ENCODE results near the gene LRRC56. TPM values are rescaled to one million over a fixed set of nuclear protein-coding genes. Genes with fewer than 3 reads are reported as not detected.
A peak's percentile ranks its signal among the peaks of the same experiment; 100 is the strongest.
"Not testable (repeated sequence)": the region's sequence is repeated elsewhere in the genome, so short reads cannot be mapped to it uniquely, and the experiment has no call there.

LRRC56 gene
- total RNA-seq, 1 experiment from 2014 or later, result 0.34 TPM

DNA sequence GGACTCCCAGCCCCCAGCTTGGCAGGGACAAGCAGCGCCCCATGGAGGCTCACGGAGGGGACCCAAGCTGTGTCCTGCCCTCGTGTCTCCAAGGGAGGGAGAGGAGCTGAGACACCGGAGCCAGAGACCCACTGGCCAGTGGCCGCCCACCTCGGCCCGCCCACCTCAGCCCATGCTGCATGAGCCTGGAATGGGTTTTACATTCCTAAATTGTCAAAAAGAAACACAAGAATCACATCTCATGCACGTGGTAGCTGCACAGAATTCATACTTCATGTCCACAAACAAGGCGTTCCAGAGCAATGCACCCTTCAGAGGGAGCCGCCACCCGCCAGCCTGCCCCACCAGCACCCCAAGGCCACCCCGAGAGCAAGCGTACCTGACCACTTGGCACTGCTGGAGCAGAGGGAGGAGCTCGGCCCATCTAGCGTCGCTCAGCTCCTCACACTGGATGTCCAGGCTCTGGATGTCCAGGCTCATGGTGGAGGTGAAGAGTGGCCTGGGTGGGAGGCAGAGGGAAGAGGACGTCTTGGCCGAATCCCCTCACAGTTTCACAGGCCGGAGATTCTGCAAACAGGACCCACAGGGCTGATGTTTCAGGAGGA lies 35.5 kb upstream of the LRRC56 start:
- DNase-seq (ENCODE audit: low read depth), result no peak

DNA sequence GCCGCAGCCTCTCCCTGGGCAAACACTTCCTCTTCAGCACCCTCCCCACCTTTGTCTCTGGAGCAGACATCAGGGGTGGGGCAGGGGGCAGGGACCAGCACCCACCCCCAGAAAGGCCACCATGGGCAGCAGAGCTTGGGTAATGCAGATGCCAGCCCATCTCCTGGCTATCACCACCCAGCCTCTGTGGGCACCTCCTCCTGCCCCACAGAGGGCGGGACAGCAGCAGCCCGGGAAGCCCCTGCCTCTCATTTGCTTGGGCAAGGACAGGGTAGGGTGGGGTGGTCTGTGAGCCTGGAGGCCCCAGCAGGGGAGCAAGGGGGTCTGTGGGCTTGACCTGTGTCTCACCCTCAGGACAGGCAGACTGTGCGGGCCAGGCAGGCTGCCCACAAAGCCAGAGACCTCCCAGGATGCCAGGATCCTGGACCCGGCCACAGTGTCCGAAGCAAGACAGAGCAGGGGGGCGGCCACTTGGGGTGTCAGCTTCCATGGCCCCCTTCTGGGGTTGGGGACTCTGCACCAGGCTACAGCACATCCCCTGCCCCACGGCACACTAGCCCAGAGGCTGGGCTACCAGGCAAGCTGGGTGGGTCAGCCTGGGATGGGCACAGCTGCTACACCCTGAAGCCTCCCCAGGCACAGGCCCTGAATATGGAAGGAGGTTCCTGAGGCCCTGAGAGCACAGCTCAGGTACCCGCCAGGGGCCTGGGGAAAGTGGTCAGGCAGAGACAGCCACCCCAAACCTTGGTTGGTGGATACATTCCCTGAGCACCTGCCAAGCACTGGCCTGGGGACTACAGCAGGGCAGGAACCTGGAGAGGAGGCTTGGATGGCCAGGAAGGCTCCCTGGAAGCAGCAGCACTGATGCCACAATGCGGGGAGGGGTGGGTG lies 34.8 kb upstream of the LRRC56 start:
- DNase-seq (ENCODE audit: low read depth), result no peak

DNA sequence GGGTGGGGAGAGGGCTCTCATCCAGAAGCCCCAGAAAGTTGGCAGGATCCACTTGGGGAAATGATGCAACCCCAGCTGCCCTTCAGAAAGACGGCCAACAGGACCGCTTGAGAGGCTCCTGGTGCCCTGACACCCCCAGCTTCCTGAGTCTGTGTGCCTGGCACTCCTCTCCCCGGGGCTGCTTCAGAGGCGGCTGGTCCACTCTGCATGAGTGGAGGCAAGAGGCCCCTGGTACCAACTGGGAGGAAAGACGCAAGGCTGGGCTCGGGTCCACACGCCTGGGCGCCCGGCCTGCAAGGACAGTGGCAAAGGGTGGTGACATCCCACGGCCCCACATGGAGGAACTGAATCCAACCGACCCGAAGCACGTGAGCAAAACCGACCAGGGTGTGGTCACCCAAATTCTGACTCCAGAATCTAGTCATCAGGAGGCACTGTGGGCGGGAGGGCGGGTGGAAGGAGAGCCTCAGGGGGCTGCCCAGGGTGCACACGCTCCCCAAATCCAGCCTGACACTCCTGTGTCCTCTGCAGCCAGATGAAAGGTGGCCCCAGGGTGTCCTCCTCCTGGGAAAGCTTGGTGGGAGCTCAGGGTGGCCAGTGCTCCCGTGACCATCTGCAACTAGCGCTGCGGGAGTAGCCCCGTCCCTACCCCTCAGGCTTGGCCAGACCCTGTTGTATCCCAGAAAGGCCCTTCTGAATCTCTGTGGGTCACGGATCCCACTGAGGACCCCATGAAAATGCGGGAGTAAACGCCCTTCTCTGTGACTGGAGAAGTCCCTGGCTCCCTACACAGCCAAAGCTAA lies 33.9 kb upstream of the LRRC56 start:
- no peak for DNase-seq (ENCODE audit: low read depth)

DNA sequence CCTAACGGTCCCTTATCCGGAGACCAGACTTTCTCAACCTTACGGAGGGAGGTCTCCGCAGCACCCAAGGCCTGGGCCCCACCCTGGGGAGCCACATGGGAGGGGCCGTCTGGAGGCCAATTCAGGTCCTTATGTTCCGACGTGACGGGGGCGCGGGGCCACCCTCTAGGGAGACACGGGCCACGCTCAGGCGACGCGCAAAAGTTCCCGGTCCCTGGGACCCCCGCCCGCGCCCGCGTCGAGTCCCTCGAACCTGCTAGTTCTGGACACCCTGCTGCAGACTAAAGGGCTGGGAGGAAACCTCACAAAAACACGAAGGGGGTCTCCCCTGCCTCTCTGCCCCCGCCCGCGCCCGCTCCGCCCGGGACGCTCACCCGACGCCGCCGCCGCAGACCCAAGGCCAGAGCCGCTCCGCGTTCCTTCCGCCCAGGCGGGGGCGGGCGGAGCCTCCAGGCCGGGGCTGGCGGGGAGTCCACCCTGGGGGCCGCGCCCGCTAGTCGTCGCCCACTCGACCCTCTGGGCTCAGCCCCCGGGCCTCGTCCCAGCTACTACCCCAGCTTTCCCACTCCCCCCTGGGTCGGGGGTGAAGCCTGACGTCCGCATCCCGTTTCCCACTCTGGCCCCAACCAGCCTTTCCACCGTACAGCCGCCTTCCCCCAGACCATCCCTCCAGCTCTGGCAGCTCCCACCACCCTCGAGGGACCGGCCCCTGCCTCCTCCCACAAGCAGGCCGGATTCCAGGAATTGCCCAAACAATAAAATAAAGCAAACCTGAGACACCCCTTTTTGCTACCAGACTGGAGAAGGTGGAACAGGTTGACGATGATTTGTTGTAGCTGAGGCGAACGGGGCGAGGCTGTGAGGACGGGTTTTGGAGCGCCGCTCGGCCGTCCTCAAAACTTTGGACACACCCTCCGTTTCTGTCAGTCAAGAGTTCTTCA lies 33.0 kb upstream of the LRRC56 start:
- DNase-seq (ENCODE audit: low read depth), result no peak

DNA sequence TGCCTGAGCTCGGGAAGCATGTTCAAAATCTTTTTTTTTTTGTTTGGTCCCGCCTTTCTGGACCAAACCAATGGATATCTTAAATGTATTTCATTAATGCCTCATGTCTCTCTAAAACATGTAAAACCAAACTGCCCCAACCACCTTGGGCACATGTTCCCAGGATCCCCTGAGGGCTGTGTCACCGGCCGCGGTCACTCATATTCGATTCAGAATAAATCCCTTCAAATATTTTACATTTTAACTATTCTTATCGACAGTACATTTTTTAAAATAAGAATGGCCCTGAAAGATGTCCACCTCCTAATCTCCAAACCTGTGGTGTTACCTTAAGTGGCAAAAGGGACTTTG lies 32.4 kb upstream of the LRRC56 start:
- no peak for DNase-seq (ENCODE audit: low read depth)

DNA sequence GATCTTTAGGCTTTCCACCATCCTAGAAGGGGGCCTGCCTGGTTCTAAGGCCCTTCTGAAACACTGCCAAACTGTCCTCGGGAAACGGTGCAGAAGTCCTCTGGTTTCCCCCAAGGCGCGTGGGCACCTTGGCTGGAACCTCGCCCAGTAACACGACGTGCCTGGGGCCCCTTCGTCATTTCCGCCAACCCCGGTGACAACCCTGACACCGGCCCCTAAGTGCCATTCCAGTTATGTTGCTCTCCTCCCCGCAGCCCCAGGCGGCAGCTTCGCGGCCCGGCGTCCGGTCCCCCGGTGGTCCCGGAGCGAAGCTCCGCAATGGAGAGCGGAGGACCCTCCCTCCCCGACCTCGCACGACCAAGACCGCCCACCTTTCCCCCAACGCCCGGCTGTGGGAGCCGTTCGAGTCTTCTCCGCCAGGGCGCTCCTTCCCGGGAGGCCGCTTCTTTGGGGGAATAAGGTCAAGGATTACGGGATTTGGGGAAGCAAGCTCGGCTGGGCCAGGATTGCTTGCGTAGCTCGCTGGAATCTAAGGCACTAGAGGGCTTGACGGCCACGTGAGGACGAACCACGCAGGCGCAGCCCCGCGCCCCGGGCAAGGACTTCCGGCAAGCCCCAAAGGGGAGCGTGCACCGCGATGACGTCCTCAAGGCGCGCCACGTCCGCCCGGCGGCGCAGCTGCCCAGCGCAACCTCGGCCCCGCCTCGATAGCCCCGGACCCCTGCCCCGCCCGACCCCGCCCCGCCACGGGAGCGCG lies 30.9 kb upstream of the LRRC56 start:
- DNase-seq (ENCODE audit: low read depth), result peak; percentile 96

DNA sequence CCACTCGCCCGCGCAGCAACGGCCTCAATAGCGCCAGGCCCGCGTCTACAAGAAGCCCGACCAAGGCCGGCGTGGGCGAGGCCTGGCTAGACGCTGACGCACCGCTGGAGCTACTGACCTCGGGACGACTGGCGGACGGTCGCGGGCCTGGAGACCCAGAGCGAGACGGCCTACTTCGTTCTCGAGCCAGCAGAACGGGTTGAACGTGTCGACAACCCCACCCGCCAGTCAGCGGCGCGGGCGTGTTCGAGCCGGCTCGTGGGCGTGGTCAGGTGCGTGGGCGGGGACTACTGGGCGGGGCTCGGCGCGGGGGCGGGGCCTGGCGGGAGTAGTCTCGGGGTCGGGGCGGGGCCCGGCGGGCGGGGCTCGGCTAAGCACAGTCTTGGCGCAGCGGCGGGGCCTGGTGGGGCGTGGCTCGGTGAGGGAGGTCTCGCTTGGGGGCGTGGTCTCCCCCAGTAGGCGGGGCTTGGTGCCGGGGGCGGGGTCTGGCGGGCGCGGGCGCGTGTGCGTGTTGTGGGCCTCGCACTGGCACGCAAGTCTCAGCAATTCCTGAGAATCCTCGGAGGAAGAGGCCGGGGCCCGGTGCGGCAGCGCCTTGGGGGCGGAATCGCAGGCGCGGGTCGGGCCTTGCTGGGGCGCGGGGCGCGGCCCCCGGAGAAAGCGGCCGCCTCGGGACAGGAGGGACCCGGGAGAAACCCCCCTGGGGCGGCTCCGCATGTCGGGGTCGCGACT lies 30.2 kb upstream of the LRRC56 start, which contains the start of gene RNH1:
Gene RNH1 (minus strand): TSS at position 248 of the 732 bp plus-strand sequence. CDS start 5,080 bp downstream, outside the sequence.
- DNase-seq (ENCODE audit: low read depth), result peak; percentile 89

DNA sequence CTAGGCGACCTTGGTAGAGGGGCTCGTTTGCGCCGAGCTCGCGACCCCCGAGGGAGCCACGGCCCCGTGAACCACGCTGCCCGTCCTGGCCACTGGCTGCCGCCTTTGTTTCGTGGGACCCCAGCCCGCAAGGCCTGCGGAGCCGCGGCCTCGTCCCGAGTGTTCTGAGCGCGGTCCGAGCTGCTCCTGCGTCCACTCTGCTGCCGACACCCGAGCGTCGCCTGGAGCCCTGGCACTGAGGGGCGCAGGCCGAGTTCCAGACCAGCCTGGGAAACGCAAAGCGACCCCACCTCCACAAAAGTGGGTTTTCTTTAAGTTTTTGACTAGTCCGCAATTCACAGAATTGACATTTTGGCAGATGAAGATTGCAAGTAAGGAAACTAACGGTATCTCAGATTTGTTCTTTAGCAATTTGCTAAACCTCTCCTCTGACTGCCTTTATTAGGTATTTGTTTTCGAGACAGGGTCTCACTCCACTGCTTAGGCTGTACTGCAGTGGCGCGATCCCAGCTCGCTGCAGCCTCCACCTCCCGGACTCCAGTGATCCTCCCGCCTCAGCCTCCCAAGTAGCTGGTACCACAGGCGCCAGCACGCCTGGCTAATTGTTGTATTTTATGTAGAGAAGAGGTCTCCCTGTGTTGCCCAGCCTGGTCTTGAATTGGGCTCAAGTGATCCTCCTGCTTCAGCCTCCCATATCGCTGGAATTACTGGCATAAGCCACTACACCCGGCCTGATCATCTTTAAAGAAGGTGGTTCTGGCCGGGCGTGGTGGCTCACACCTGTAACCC lies 29.4 kb upstream of the LRRC56 start:
- DNase-seq (ENCODE audit: low read depth), result no peak

DNA sequence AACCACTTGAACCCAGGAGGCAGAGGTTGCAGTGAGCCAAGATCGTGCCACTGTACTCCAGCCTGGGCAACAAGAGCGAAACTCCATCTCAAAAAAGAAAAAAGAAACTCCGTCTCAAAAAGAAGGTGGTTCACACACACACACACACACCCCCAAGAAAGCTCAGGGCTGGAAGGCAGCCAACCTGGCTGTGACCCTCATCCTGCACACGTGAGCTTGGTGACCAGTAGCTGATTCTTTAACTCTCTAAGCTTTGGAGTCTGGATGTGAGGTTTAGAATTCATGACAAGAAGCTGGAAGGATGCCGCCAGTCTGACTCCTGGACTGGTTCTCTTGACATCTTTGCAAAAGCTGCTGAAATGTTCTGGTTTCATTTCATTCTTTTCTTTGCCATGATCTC lies 28.4 kb upstream of the LRRC56 start:
- no peak for DNase-seq (ENCODE audit: low read depth)

DNA sequence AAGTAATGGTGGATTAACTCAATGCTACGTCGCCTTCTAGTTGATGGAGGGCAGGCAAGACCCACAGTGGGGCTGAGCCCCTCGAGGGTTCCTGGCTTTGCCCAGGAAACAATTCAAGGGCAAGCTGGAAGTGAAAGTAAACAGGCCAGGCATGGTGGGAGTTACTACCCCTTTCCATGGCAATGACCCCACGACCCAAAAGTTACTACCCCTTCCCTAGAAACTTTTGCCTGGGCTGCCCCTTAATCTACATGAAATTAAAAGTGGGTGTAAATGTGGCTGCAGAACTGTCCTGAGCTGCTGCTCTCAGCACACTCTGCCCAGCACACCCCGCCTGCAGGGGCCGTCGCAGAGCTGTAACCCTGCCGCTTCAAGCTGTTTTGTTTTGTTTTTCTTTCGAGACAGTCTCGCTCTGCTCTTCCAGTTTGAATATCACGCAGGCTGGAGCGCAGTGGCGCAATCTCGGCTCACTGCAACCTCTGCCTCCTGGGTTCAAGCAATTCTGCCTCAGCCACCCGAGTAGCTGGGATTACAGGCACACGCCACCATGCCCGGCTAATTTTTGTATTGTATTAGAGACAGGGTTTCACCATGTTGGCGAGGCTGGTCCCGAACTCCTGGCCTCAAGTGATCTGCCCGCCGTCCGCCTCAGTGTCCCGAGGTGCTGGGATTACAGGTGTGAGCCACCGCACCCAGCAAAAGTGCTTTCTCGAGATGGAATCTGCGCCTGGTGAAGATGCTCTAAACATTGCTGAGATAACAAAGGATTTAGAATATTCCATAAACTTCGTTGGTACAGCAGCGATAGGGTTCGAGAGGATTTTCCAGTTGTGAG lies 24.3 kb upstream of the LRRC56 start:
- no peak for DNase-seq (ENCODE audit: low read depth)

DNA sequence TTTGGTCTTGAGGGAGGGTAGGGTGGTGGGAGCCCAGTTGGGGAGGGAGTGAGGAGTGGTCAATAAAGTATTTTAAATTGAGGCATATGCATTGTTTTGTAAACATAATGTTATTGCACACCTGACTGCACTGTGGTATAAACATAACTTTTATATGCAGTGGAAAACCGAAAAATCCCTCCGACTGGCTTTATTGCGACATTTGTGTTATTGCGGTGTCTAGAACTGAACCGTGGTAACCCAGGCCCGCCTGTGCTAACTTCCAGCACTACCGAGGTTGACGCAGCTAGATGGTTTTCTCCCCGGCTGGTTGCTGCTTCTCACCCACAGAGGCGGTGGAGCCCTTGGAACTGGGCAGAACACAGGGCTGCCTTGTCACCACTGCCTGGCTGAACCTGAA lies 22.7 kb upstream of the LRRC56 start:
- no peak for DNase-seq (ENCODE audit: low read depth)

DNA sequence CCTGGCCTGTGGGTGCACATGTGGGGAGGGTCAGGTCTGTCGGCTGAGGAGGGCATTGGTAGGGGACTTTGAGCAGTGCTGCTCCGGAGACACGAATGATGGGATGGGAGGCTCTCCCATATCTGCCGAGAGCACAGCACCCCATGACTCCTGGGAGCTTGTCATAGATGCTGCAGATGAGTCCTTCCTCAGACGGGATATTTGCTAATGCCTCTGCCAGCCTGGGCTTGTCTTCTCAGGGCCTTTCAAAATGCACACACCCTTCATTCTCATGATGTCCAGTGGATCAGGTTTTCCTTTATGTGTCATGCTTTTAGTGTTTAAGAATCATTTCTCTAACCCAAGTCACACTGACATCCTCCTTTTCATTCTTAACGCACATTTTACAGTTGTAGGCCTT lies 22.2 kb upstream of the LRRC56 start:
- no peak for DNase-seq (ENCODE audit: low read depth)

DNA sequence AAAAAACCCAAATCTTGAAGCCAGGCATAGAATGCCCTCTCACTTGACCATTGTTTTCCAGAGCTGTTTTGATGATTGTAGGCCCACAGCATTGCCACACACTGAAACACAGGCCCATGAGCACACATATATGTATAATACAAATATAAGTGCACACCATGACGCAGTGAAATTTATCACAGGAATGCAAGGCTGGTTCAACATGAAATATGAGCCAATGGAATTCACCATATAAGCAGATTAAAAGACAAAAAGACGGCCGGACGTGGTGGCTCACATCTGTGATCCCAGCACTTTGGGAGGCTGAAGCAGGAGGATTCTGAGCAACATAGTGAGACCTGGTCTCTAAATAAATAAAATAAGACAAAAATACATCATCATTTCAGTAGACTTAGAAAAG lies 20.9 kb upstream of the LRRC56 start:
- DNase-seq (ENCODE audit: low read depth), result no peak

DNA sequence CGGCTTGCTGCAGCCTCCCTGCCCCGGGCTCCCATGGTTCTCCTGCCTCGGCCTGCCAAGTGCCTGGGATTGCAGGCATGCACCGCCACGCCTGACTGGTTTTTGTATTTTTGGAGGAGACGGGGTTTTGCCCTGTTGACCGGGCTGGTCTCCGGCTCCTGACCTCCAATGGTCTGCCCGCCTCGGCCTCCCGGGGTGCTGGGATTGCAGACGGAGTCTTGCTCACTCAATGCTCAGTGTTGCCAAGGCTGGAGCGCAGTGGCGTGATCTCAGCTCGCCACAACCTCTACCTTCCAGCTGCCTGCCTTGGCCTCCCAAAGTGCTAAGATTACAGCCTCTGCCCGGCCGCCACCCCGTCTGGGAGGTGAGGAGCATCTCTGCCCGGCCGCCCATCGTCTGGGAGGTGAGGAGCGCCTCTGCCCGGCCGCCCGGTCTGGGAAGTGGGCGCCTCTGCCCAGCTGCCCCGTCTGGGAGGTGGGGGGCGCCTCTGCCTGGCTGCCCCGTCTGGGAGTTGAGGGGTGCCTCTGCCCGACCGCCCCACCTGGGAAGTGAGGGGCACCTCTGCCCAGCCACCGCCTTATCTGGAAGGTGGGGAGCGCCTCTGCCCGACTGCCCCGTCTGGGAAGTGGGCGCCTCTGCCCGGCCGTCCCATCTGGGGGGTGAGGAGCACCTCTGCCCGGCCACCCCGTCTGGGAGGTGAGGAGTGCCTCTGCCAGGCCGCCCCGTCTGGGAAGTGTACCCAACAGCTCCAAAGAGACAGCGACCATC lies 20.2 kb upstream of the LRRC56 start:
- DNase-seq (ENCODE audit: low read depth), result not testable (repeated sequence)

DNA sequence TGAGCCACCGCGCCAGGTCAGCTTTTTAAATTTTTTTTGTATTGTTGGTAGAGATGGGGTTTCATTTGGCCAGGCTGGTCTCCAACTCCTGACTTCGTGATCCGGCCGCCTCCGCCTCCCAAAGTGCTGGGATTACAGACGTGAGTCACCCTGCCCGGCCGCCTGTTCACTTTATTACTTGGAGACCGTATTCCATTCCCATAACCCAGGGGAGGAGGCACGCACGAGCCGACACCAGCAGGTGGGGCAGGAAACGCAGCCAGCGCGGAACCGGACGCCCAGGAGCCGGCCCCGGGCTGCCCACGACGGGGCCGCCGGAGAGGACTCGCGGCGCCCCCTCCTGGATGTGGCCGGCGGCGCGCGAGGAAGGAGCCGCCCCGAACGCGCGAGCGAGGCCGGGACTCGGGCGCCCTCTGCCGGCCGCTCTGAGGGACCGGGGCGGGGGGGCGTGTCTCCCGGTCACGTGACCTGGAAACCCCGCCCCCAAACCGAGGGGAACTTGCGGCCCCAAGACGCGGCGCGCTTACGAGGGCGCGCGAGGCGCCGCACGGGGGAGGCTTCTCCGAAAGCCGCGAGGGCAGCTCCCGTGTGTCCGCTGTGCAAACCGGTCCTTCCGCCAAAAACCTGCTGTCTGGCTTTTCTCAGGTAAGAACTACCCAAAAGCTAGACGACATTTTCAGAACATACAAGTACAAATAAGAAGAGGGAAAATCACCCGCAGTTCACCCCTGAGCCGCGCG lies 18.7 kb upstream of the LRRC56 start:
- DNase-seq (ENCODE audit: low read depth), result no peak

DNA sequence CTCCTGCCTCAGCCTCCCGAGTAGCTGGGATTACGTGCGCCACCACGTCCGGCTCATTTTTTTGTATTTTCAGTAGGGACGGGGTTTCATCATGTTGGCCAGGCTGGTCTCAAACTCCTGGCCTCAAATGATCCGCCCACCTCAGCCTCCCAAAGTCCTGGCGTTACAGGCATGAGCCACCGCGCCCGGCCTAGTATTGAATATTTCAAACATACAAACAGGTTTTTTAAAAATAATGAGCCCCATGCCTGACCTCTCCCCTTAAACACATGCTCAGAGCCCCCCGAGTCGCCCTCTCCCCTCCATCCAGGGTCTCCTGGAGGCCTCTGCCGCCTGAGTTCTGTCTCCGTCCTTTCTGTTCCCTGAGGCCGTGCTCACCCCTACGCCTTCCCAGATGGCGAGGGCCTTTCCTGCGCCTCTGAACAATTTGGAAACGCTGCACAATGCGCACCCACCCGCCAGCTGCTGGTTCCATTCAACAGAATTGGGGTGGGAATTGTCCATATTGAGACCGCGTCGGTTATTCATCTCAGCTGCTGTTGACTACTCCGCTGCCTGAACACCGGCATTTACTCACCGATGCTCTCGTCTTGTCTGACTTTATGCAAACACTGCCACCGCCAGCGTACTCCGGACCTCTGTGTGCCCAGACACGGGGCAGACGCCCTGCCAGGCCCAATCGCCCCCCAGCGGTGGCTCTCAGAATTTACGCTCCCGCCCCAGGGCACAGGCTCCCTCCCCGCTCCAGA lies 16.7 kb upstream of the LRRC56 start:
- no peak for DNase-seq (ENCODE audit: low read depth)
